Thoracic aorta (tissue), 2 donors: ENCODE results near the gene UTP3. TPM values are rescaled to one million over a fixed set of nuclear protein-coding genes. Genes with fewer than 3 reads are reported as not detected.
A peak's percentile ranks its signal among the peaks of the same experiment; 100 is the strongest.
"Not testable (repeated sequence)": the region's sequence is repeated elsewhere in the genome, so short reads cannot be mapped to it uniquely, and the experiment has no call there.

Source experiments
- ATAC-seq: fragments of 150-250 bp; one replicate; pipeline ENCODE4 v1.8.0; 2017; ENCODE audit warnings: low read depth; ENCODE audit not compliant: insufficient number of reproducible peaks, low FRiP score
- DNase-seq: peaks from one replicate; pipeline ENCODE4 v3.0.0-alpha.2; 2020; ENCODE audit warnings: low spot score
- H3K27ac ChIP-seq, 2 donors: fragments of 200-600 bp; sonication (generic); 1 replicate in 1 of 2; 2 replicates in 1 of 2; pipeline ENCODE4 v1.5.1; 2016; ENCODE audit warnings: mild to moderate bottlenecking in 2 of 2, moderate library complexity in 2 of 2
- H3K27me3 ChIP-seq: fragments of 200-600 bp; sonication (generic); replicated peaks from 2 replicates; pipeline ENCODE4 v1.6.0; 2016; ENCODE audit warnings: mild to moderate bottlenecking; ENCODE audit not compliant: insufficient read depth
- H3K36me3 ChIP-seq: fragments of 200-600 bp; sonication (generic); one replicate; pipeline ENCODE4 v1.5.1; 2016
- H3K4me1 ChIP-seq, 2 donors: fragments of 200-600 bp; sonication (generic); 1 replicate in 1 of 2; 2 replicates in 1 of 2; pipeline versions ENCODE4 v1.5.1 to v1.6.0; 2016; ENCODE audit warnings: low read depth in 2 of 2, mild to moderate bottlenecking in 1 of 2; ENCODE audit not compliant: control insufficient read depth in 1 of 2
- H3K4me3 ChIP-seq: fragments of 200-600 bp; sonication (generic); 2 replicates; pipeline ENCODE4 v1.5.1; 2016; ENCODE audit warnings: mild to moderate bottlenecking
- H3K9me3 ChIP-seq: fragments of 200-600 bp; sonication (generic); 2 replicates; pipeline ENCODE4 v1.5.1; 2016
- total RNA-seq, 2 donors: library from RNA; depleted of rRNA; stranded (reverse); fragments of >200 nt; gene quantifications; one replicate each; pipeline versions ENCODE4 v1.1.0 to v1.2.3, GENCODE V29; 2016
- TF ChIP-seq, protein P1 (sequence below): fragments of 200-600 bp; sonication (generic); IDR thresholded peaks from one replicate; pipeline ENCODE4 v1.5.1; 2019; ENCODE audit warnings: antibody characterized with exemption

UTP3 gene
- total RNA-seq, 2 donors from 2014 or later: 15.2 to 32.6 TPM

DNA sequence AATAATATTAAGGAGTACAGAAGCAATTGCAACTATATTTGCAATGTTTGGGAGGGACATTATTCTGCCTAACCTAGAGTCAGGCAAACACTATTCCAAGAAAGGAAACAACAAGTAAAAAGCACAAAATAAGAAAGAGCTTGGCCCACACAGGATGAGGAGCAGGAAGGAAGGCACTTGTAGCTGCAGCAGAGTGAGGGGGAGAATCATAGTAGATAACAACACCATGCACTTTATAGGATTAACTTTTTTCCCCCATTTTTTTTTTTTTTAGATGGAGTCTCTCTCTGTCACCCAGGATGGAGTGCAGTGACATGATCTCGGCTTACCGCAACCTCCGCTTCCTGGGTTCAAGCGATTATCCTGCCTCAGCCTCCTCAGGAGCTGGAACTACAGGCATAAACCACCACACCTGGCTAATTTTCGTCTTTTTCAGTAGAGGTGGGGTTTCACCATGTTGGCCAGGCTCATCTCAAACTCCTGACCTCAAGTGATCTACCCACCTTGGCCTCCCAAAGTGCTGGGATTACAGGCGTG, 11.7 kb upstream of the UTP3 start:
- TF ChIP-seq, protein P1, sequence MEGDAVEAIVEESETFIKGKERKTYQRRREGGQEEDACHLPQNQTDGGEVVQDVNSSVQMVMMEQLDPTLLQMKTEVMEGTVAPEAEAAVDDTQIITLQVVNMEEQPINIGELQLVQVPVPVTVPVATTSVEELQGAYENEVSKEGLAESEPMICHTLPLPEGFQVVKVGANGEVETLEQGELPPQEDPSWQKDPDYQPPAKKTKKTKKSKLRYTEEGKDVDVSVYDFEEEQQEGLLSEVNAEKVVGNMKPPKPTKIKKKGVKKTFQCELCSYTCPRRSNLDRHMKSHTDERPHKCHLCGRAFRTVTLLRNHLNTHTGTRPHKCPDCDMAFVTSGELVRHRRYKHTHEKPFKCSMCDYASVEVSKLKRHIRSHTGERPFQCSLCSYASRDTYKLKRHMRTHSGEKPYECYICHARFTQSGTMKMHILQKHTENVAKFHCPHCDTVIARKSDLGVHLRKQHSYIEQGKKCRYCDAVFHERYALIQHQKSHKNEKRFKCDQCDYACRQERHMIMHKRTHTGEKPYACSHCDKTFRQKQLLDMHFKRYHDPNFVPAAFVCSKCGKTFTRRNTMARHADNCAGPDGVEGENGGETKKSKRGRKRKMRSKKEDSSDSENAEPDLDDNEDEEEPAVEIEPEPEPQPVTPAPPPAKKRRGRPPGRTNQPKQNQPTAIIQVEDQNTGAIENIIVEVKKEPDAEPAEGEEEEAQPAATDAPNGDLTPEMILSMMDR: no peak
- Histone ChIP-seq H3K36me3 (no peaks in the 10 kb centered on the region), H3K4me3 (no peak overlapping the region), H3K27ac (no peak overlapping the region), H3K4me1 (no peaks in the 10 kb centered on the region), H3K9me3 (no peaks in the 10 kb centered on the region), H3K27me3 (no peaks in the 10 kb centered on the region)
- no peak for DNase-seq
- no peak for ATAC-seq

GRCh38 chr4:70678383-70678999, 9.8 kb upstream of the UTP3 start:
- no peaks in the 10 kb centered on the region for H3K36me3 ChIP-seq
- H3K4me3 ChIP-seq: no peak overlapping the region
- no peak for DNase-seq
- TF ChIP-seq, protein P1: no peak
- no peaks in the 10 kb centered on the region for H3K27me3 ChIP-seq
- H3K4me1 ChIP-seq: no peaks in the 10 kb centered on the region
- no peak overlapping the region for H3K27ac ChIP-seq
- H3K9me3 ChIP-seq: no peaks in the 10 kb centered on the region
- ATAC-seq: no peak

DNA sequence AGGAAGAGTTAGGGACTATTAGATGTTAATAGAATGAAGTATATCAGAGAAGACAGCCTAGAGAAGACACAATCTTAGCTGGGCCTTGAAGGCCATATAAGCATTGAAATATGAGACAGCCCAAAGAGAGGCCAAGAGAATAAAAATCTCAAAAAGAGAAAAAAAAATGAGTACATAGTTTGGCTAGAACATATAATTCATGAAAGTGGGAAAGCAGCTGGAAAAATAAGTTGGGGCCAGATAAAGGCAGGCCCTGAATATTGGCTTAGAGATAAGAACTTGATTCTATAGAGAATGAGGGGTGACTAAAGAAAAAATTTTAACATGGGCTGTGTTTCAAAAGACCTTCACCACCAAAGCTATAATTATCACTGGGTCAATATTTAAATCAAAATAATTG, 7.4 kb upstream of the UTP3 start:
- Histone ChIP-seq H3K9me3 (no peaks in the 10 kb centered on the region), H3K27ac (no peak overlapping the region), H3K36me3 (no peaks in the 10 kb centered on the region), H3K4me1 (no peaks in the 10 kb centered on the region), H3K27me3 (no peaks in the 10 kb centered on the region), H3K4me3 (no peak overlapping the region)
- TF ChIP-seq, protein P1: no peak
- ATAC-seq (no peak), DNase-seq (no peak)

DNA sequence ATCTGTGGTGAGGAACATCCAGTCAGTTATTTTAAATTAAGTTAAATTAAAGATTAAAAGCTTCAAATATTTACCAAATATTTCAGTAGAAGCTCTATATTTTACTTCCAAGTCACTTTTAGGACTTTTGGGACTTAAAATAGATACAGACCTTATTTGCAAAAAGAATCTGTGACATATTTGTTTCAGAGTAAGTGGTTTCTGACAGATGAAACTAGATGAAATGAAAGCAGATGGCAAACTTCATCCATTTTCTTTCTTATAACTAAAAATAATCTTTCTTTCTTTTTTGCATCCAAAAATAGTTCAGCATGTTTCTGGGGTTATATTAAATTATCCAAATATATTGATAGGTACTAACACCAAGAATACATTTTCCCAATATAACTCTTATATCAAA, 6.6 kb upstream of the UTP3 start:
- TF ChIP-seq, protein P1: no peak
- DNase-seq (no peak), ATAC-seq (no peak)
- Histone ChIP-seq H3K27ac (no peak overlapping the region), H3K9me3 (no peaks in the 10 kb centered on the region), H3K4me1 (no peaks in the 10 kb centered on the region), H3K36me3 (no peaks in the 10 kb centered on the region), H3K27me3 (no peaks in the 10 kb centered on the region), H3K4me3 (no peak overlapping the region)

GRCh38 chr4:70682142-70682541, 6.2 kb upstream of the UTP3 start:
- not testable (repeated sequence) for DNase-seq

GRCh38 chr4:70687392-70687791, 940 bp upstream of the UTP3 start:
- Histone ChIP-seq H3K27ac (peak overlapping the region; percentile 98 to 99), H3K4me3 (peak overlapping the region; percentile 94), H3K27me3 (no peaks in the 10 kb centered on the region), H3K36me3 (no peaks in the 10 kb centered on the region), H3K4me1 (peaks cover 9 to 33% of the 10 kb centered on the region in 2 donors), H3K9me3 (no peaks in the 10 kb centered on the region)
- DNase-seq (no peak), ATAC-seq (no peak)
- TF ChIP-seq, protein P1: no peak

More at GRCh38 chr4:70682142-70682541, 6.2 kb upstream of the UTP3 start:
- H3K36me3 ChIP-seq, H3K4me3 ChIP-seq, H3K4me1 ChIP-seq, ATAC-seq, H3K27me3 ChIP-seq, H3K27ac ChIP-seq, H3K9me3 ChIP-seq: not testable (repeated sequence)
